Progenitor cell of endocrine pancreas (in vitro differentiated cells): ENCODE results near the gene MTFP1. TPM values are rescaled to one million over a fixed set of nuclear protein-coding genes. Genes with fewer than 3 reads are reported as not detected.
"Not testable (repeated sequence)": the region's sequence is repeated elsewhere in the genome, so short reads cannot be mapped to it uniquely, and the experiment has no call there.

Experiments
- DNase-seq: peaks from one replicate; pipeline ENCODE4 v3.0.0; 2021; ENCODE audit warnings: low spot score; ENCODE audit not compliant: unreplicated experiment
- H3K27ac Mint-ChIP-seq: 2 replicates; pipeline ENCODE4 v1.8.0; 2021; ENCODE audit warnings: mild to moderate bottlenecking, moderate library complexity, mixed read lengths
- H3K27me3 Mint-ChIP-seq: 2 replicates; pipeline ENCODE4 v1.8.0; 2021; ENCODE audit warnings: mixed read lengths
- H3K36me3 Mint-ChIP-seq: 2 replicates; pipeline ENCODE4 v1.8.0; 2022; ENCODE audit warnings: mixed read lengths; ENCODE audit not compliant: insufficient read depth
- H3K4me1 Mint-ChIP-seq: 2 replicates; pipeline ENCODE4 v1.8.0; 2021; ENCODE audit warnings: low read depth, mixed read lengths
- H3K4me3 Mint-ChIP-seq: 2 replicates; pipeline ENCODE4 v1.8.0; 2021; ENCODE audit warnings: low read depth, mild to moderate bottlenecking, moderate library complexity, mixed read lengths
- H3K9me3 Mint-ChIP-seq: 2 replicates; pipeline ENCODE4 v1.8.0; 2021; ENCODE audit warnings: low read depth, mixed read lengths
- CTCF ChIP-seq: fragments of 200-600 bp; sonication (generic); IDR thresholded peaks from one replicate; pipeline ENCODE4 v1.5.0; 2021; ENCODE audit warnings: antibody characterized with exemption, mild to moderate bottlenecking; ENCODE audit not compliant: unreplicated experiment
- total RNA-seq: library from RNA; stranded (reverse); gene quantifications from 2 replicates; pipeline ENCODE4 v1.2.1, GENCODE V29; 2021

The MTFP1 gene
- total RNA-seq, 1 donor from 2014 or later = 16.6 TPM

- peaks cover 26% of the 10 kb centered on the region for H3K27me3 Mint-ChIP-seq
- H3K4me1 Mint-ChIP-seq = peaks cover 13% of the 10 kb centered on the region
- TF ChIP-seq CTCF = no peak
- no peaks in the 10 kb centered on the region for H3K36me3 Mint-ChIP-seq
- H3K9me3 Mint-ChIP-seq = no peaks in the 10 kb centered on the region
- peak overlapping the region; percentile 49 for H3K4me3 Mint-ChIP-seq
- peak overlapping the region; percentile 7 for H3K27ac Mint-ChIP-seq
- no peak for DNase-seq
These were observed 26.6 kb upstream of the MTFP1 start for GRCh38 chr22:30398685-30399680.

- no peak for DNase-seq
- peaks cover 13% of the 10 kb centered on the region for H3K4me1 Mint-ChIP-seq
- peaks cover 3% of the 10 kb centered on the region for H3K36me3 Mint-ChIP-seq
- no peak overlapping the region for H3K27ac Mint-ChIP-seq
- H3K27me3 Mint-ChIP-seq = peaks cover 24% of the 10 kb centered on the region
- H3K4me3 Mint-ChIP-seq = no peak overlapping the region
- no peaks in the 10 kb centered on the region for H3K9me3 Mint-ChIP-seq
- TF ChIP-seq CTCF = no peak
These were observed 25.9 kb upstream of the MTFP1 start for GRCh38 chr22:30399718-30400117.

GRCh38 chr22:30400159-30400558 lies 25.4 kb upstream of the MTFP1 start:
- Mint-ChIP-seq H3K9me3 (no peaks in the 10 kb centered on the region), H3K4me3 (no peak overlapping the region), H3K36me3 (peaks cover 5% of the 10 kb centered on the region), H3K27ac (no peak overlapping the region), H3K27me3 (peaks cover 23% of the 10 kb centered on the region), H3K4me1 (peaks cover 13% of the 10 kb centered on the region)
- no peak for TF ChIP-seq CTCF
- DNase-seq = no peak

GRCh38 chr22:30401024-30401423 lies 24.5 kb upstream of the MTFP1 start:
- H3K4me1 Mint-ChIP-seq = peaks cover 14% of the 10 kb centered on the region
- H3K9me3 Mint-ChIP-seq, H3K4me3 Mint-ChIP-seq, DNase-seq, H3K36me3 Mint-ChIP-seq, H3K27ac Mint-ChIP-seq: not testable (repeated sequence)
- peaks cover 17% of the 10 kb centered on the region for H3K27me3 Mint-ChIP-seq

GRCh38 chr22:30402028-30402765 lies 23.4 kb upstream of the MTFP1 start:
- Mint-ChIP-seq H3K4me1 (peaks cover 14% of the 10 kb centered on the region), H3K9me3 (no peaks in the 10 kb centered on the region), H3K36me3 (peaks cover 6% of the 10 kb centered on the region), H3K4me3 (no peak overlapping the region), H3K27ac (no peak overlapping the region), H3K27me3 (peaks cover 17% of the 10 kb centered on the region)
- no peak for TF ChIP-seq CTCF
- DNase-seq = no peak

- not testable (repeated sequence) for H3K4me3 Mint-ChIP-seq, H3K36me3 Mint-ChIP-seq, H3K27ac Mint-ChIP-seq, H3K9me3 Mint-ChIP-seq, DNase-seq
- peaks cover 11% of the 10 kb centered on the region for H3K4me1 Mint-ChIP-seq
- peaks cover 14% of the 10 kb centered on the region for H3K27me3 Mint-ChIP-seq
These were observed 22.8 kb upstream of the MTFP1 start for GRCh38 chr22:30402766-30403104.
